ENCODE results near the gene DYNC2H1. TPM values are rescaled to one million over a fixed set of nuclear protein-coding genes. Genes with fewer than 3 reads are reported as not detected.

DYNC2H1 gene, protein sequence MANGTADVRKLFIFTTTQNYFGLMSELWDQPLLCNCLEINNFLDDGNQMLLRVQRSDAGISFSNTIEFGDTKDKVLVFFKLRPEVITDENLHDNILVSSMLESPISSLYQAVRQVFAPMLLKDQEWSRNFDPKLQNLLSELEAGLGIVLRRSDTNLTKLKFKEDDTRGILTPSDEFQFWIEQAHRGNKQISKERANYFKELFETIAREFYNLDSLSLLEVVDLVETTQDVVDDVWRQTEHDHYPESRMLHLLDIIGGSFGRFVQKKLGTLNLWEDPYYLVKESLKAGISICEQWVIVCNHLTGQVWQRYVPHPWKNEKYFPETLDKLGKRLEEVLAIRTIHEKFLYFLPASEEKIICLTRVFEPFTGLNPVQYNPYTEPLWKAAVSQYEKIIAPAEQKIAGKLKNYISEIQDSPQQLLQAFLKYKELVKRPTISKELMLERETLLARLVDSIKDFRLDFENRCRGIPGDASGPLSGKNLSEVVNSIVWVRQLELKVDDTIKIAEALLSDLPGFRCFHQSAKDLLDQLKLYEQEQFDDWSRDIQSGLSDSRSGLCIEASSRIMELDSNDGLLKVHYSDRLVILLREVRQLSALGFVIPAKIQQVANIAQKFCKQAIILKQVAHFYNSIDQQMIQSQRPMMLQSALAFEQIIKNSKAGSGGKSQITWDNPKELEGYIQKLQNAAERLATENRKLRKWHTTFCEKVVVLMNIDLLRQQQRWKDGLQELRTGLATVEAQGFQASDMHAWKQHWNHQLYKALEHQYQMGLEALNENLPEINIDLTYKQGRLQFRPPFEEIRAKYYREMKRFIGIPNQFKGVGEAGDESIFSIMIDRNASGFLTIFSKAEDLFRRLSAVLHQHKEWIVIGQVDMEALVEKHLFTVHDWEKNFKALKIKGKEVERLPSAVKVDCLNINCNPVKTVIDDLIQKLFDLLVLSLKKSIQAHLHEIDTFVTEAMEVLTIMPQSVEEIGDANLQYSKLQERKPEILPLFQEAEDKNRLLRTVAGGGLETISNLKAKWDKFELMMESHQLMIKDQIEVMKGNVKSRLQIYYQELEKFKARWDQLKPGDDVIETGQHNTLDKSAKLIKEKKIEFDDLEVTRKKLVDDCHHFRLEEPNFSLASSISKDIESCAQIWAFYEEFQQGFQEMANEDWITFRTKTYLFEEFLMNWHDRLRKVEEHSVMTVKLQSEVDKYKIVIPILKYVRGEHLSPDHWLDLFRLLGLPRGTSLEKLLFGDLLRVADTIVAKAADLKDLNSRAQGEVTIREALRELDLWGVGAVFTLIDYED (N-terminal part only)
- total RNA-seq, result 10 to 100 TPM in 1 of 3 donors, 1 to 10 TPM in 2; 2.3 to 12.4 (median 5.0) TPM
- long read RNA-seq, donor 1, partial matches to known transcripts, result 2 of 2 reads
- long read RNA-seq, donor 1, other reads (novel, unspliced or antisense), result 0 of 2 reads
- long read RNA-seq, donor 2, partial matches to known transcripts, result 1 of 3 reads
- long read RNA-seq, donor 2, other reads (novel, unspliced or antisense), result 2 of 3 reads

DNA sequence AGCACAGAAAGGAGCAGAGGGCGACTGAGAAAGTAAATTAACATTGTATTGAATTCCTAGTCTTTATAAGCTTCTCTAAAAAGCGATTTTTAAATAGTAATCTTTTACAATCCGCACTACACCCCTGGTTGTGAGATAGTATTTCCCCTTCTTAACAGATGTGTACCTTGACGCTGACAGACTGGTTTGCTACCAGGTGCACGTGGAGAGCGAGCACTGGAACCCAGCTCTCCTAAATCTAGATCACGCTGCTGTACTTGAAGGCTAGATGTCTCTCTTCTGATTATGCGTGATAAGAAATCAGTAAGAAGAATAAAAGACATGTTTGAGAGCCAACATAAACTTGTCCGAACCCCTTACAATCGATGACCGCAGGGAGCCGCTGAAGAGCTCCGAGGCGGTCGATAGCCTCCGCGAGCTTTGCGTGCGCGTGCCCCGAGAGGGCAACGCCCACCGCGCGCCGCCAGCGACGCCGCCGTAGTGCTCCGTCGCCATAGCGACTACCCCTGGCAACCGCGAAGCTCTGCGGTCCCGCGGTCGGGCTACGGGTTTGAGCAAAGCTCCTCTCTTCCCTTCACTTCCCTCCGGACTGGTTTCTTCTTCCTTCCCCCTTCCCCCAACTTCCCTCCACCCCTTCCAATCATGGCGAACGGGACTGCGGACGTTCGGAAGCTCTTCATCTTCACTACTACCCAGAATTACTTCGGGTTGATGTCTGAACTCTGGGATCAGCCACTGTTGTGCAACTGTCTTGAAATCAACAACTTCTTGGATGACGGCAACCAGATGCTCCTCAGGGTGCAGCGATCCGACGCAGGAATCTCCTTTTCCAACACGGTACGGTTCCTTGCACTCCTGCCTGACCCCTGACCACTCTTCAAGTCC, at the start of gene DYNC2H1:
Gene DYNC2H1 (plus strand): TSS at position 494 of the 885 bp plus-strand sequence. CDS start 149 bp downstream, at position 643.
- H3K36me3 ChIP-seq (ENCODE audit: low read depth), result no peaks in the 10 kb centered on the region

DNA sequence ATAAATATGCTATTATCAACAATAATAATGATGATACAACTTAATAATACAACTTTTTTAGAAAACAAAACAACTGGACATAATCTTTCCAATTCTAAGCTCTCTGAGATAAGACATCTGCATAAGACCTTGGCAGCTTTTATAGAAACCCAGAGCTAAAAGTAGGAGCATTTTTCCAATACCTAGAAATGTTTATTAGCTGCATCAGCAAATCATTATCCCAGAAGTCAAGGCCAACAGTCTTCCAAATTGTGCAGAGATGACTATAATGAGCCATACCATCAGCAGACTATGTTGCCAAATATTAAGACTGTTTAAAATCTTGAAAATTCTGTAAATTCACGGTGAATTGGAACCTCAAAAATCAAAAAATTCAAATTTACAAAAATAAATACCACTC, 47.6 kb upstream of the DYNC2H1 start:
- TF ChIP-seq, protein P1, sequence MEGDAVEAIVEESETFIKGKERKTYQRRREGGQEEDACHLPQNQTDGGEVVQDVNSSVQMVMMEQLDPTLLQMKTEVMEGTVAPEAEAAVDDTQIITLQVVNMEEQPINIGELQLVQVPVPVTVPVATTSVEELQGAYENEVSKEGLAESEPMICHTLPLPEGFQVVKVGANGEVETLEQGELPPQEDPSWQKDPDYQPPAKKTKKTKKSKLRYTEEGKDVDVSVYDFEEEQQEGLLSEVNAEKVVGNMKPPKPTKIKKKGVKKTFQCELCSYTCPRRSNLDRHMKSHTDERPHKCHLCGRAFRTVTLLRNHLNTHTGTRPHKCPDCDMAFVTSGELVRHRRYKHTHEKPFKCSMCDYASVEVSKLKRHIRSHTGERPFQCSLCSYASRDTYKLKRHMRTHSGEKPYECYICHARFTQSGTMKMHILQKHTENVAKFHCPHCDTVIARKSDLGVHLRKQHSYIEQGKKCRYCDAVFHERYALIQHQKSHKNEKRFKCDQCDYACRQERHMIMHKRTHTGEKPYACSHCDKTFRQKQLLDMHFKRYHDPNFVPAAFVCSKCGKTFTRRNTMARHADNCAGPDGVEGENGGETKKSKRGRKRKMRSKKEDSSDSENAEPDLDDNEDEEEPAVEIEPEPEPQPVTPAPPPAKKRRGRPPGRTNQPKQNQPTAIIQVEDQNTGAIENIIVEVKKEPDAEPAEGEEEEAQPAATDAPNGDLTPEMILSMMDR (IDR thresholded peaks at IDR 0.05), result no peak
- no peak overlapping the region for H3K4me3 ChIP-seq
- intact Hi-C loops (cut with DNase I, micrococcal nuclease), result no loop called here
- H3K36me3 ChIP-seq (ENCODE audit: low read depth), result no peaks in the 10 kb centered on the region
- no peak for ATAC-seq
- H3K4me1 ChIP-seq (ENCODE audit: low read depth), result no peaks in the 10 kb centered on the region
- no peaks in the 10 kb centered on the region for H3K9me3 ChIP-seq
- no peak for DNase-seq

More for the DNA sequence above, at the start of gene DYNC2H1:
- ATAC-seq (peak; percentile 100), DNase-seq (peak; percentile 88 to 91 (median 90))
- Histone ChIP-seq H3K9me3 (no peaks in the 10 kb centered on the region), H3K4me1 (ENCODE audit: low read depth) (no peaks in the 10 kb centered on the region), H3K4me3 (peak within 1 kb of the TSS; percentile 23)
- TF ChIP-seq, protein P1 (IDR thresholded peaks at IDR 0.05), result peak; percentile 34
- intact Hi-C loops (cut with DNase I, micrococcal nuclease), result no loop called here

DNA sequence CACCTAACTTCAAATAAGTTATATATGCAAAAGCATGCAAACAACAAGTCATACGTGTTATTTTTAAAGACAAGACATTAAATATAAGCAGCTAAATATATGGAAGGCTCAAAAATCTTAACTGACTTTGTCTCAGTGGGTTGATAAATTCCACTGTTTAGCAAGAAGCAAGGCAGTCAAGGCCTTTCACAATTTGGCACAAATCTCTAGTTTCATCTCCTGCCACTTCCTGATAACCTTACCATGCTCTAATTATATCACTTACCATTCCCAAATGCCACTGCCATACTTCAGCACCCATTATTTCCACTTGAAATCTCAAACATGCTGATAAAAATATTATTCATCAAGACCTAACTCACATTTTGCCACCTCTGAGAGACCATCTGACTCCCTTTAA, 42.1 kb upstream of the DYNC2H1 start:
- no peaks in the 10 kb centered on the region for H3K4me1 ChIP-seq (ENCODE audit: low read depth)
- H3K9me3 ChIP-seq, result no peaks in the 10 kb centered on the region
- DNase-seq, result no peak
- intact Hi-C loops (cut with DNase I, micrococcal nuclease), result no loop called here
- no peak overlapping the region for H3K4me3 ChIP-seq
- ATAC-seq, result no peak
- no peaks in the 10 kb centered on the region for H3K36me3 ChIP-seq (ENCODE audit: low read depth)
- TF ChIP-seq, protein P1 (IDR thresholded peaks at IDR 0.05), result no peak

DNA sequence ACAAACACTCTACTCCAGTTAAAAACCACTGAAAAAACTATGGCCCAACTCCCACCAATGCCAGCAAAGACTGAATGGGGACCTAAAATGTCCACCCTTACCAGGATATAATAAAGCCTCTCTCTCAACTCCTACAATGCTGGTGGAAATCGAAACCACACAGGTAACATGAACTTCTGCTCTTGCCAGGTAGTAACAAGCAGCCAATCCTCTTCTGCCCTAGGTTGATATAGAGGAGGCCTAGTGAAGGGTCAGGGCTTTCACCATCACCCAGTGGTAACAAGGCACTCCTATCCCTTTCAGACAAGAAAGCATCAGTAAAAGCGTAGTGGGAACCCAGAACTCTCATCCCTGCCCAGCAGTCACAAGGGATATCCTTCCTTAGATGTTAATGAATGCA, 39.9 kb upstream of the DYNC2H1 start:
- DNase-seq (no peak), ATAC-seq (peak; percentile 36)
- Histone ChIP-seq H3K36me3 (ENCODE audit: low read depth) (no peaks in the 10 kb centered on the region), H3K9me3 (no peaks in the 10 kb centered on the region), H3K4me3 (no peak overlapping the region), H3K4me1 (ENCODE audit: low read depth) (no peaks in the 10 kb centered on the region)
- TF ChIP-seq, protein P1 (IDR thresholded peaks at IDR 0.05), result no peak
- intact Hi-C loops (cut with DNase I, micrococcal nuclease), result no loop called here

Data from mucosa of descending colon (tissue), 3 donors.